CD14-positive monocyte (primary cell): ENCODE data around the gene IGBP1. TPM values are rescaled to one million over a fixed set of nuclear protein-coding genes. Genes with fewer than 3 reads are reported as not detected.

Experiments used
- DNase-seq, 3 donors: peaks; one replicate each; pipeline ENCODE4 v3.0.0-alpha.2; 2011 to 2022
- H2AFZ ChIP-seq: 2 replicates; pipeline ENCODE4 v1.6.0; 2012; ENCODE audit warnings: mild to moderate bottlenecking, low read depth, low read length, inconsistent platforms; ENCODE audit not compliant: insufficient read depth, poor library complexity, severe bottlenecking
- H3K27ac ChIP-seq, 2 donors: 1 replicate in 1 of 2; 2 replicates in 1 of 2; pipeline ENCODE4 v1.5.1; 2012 to 2013; ENCODE audit warnings: low read length in 2 of 2, control low read depth in 1 of 2, inconsistent platforms in 1 of 2, low read depth in 1 of 2, mild to moderate bottlenecking in 1 of 2
- H3K27me3 ChIP-seq, 2 donors: one replicate each; pipeline versions ENCODE4 v1.6.0 to v1.6.1; 2011 to 2013; ENCODE audit warnings: low read length in 2 of 2; ENCODE audit not compliant: control insufficient read depth in 2 of 2, insufficient read depth in 2 of 2
- H3K36me3 ChIP-seq, 2 donors: replicated peaks in 1 of 2; 1 replicate in 1 of 2; 2 replicates in 1 of 2; pipeline versions ENCODE4 v1.5.1 to v1.6.1; 2012 to 2013; ENCODE audit warnings: low read length in 2 of 2, control low read depth in 1 of 2, inconsistent platforms in 1 of 2, mild to moderate bottlenecking in 1 of 2; ENCODE audit not compliant: insufficient read depth in 2 of 2, control insufficient read depth in 1 of 2
- H3K4me1 ChIP-seq, 2 donors: 1 replicate in 1 of 2; 2 replicates in 1 of 2; pipeline versions ENCODE4 v1.5.1 to v1.6.1; 2012 to 2013; ENCODE audit warnings: low read length in 2 of 2, control low read depth in 1 of 2, inconsistent platforms in 1 of 2, mild to moderate bottlenecking in 1 of 2, moderate library complexity in 1 of 2; ENCODE audit not compliant: insufficient read depth in 2 of 2, control insufficient read depth in 1 of 2
- H3K4me2 ChIP-seq: replicated peaks from 2 replicates; pipeline ENCODE3; 2012; ENCODE audit warnings: low read length, moderate library complexity, mild to moderate bottlenecking; ENCODE audit not compliant: poor library complexity, severe bottlenecking; ENCODE audit errors: extremely low read depth
- H3K4me3 ChIP-seq, 3 experiments: fragments of 200-600 bp in 1 of 3; sonication (generic) in 1 of 3; replicated peaks in 1 of 3; 1 replicate in 2 of 3; 2 replicates in 1 of 3; pipeline ENCODE4 v1.5.1; 2011 to 2013; ENCODE audit warnings: low read length in 3 of 3, mild to moderate bottlenecking in 3 of 3, control low read depth in 2 of 3, low read depth in 2 of 3, inconsistent platforms in 1 of 3, moderate library complexity in 1 of 3
- H3K79me2 ChIP-seq: 2 replicates; pipeline ENCODE4 v1.6.0; 2012; ENCODE audit warnings: mild to moderate bottlenecking, control low read depth, inconsistent platforms, low read length, moderate library complexity; ENCODE audit not compliant: insufficient read depth
- H3K9ac ChIP-seq: 2 replicates; pipeline ENCODE4 v1.6.0; 2017; ENCODE audit warnings: low read length, mild to moderate bottlenecking; ENCODE audit not compliant: insufficient read depth, poor library complexity, severe bottlenecking
- H3K9me3 ChIP-seq, 2 donors: replicated peaks in 1 of 2; 1 replicate in 1 of 2; 2 replicates in 1 of 2; pipeline versions ENCODE4 v1.5.1 to v1.6.1; 2012 to 2013; ENCODE audit warnings: low read length in 2 of 2, control low read depth in 1 of 2; ENCODE audit not compliant: control insufficient read depth in 1 of 2, insufficient read depth in 1 of 2
- H4K20me1 ChIP-seq: 2 replicates; pipeline ENCODE4 v1.6.0; 2012; ENCODE audit warnings: mild to moderate bottlenecking, low read length, control low read depth, moderate library complexity; ENCODE audit not compliant: insufficient read depth
- H3K27ac Mint-ChIP-seq, 7 donors: one replicate each; pipeline ENCODE4 v1.8.0; 2020; ENCODE audit warnings: mild to moderate bottlenecking in 7 of 7, mixed read lengths in 7 of 7, moderate library complexity in 6 of 7, inconsistent platforms in 2 of 7
- H3K27me3 Mint-ChIP-seq, 3 donors: one replicate each; pipeline ENCODE4 v1.8.0; 2021 to 2022; ENCODE audit warnings: low read depth in 3 of 3, mild to moderate bottlenecking in 3 of 3, mixed read lengths in 3 of 3, moderate library complexity in 3 of 3, inconsistent platforms in 1 of 3
- H3K36me3 Mint-ChIP-seq, 2 donors: one replicate each; pipeline ENCODE4 v1.8.0; 2020; ENCODE audit warnings: mixed read lengths in 2 of 2, inconsistent platforms in 1 of 2, mild to moderate bottlenecking in 1 of 2
- H3K4me1 Mint-ChIP-seq: one replicate; pipeline ENCODE4 v1.8.0; 2020; ENCODE audit warnings: mild to moderate bottlenecking, mixed read lengths
- H3K4me3 Mint-ChIP-seq, 2 donors: one replicate each; pipeline ENCODE4 v1.8.0; 2020; ENCODE audit warnings: mild to moderate bottlenecking in 2 of 2, mixed read lengths in 2 of 2, moderate library complexity in 1 of 2
- H3K9me3 Mint-ChIP-seq, 7 donors: one replicate each; pipeline ENCODE4 v1.8.0; 2020 to 2022; ENCODE audit warnings: mixed read lengths in 7 of 7, mild to moderate bottlenecking in 6 of 7, moderate library complexity in 6 of 7, inconsistent platforms in 2 of 7
- WGBS: methylation state at CpG from one replicate; pipeline ENCODE4 v1.1.5; 2013; ENCODE audit warnings: missing lambda C conversion rate; ENCODE audit not compliant: insufficient coverage; 5-methylcytosine and 5-hydroxymethylcytosine counted together
- intact Hi-C, 2 donors: fragments of 100-400 bp; cut with micrococcal nuclease; formaldehyde crosslinking; loops; one replicate each; pipeline versions ENCODE4 v1.15.0 to v1.15.1; 2023
- polyA minus RNA-seq: library from RNA; depleted of rRNA, polyadenylated mRNA; stranded (reverse); fragments of >200 nt; gene quantifications from 2 replicates; pipeline ENCODE4 v1.2.3, GENCODE V29; 2012
- polyA plus RNA-seq, 3 donors: library from polyadenylated mRNA; depleted of rRNA in 1 of 3; unstranded in 2 of 3; stranded (reverse) in 1 of 3; fragments of 300-500 nt in 2 of 3; fragments of >200 nt in 1 of 3; fragmentation: Illumina TruSeq in 2 of 3; gene quantifications; 1 replicate in 2 of 3; 2 replicates in 1 of 3; pipeline ENCODE4 v1.2.3, GENCODE V29; 2012 to 2021
- total RNA-seq, 12 experiments: library from RNA in 1 of 12; stranded (reverse) in 1 of 12; fragments of 120-200 nt in 1 of 12; gene quantifications; one replicate each; pipeline ENCODE4 v1.2.4 and lab custom pipeline; 2013 to 2026; ENCODE audit warnings: mixed read lengths in 6 of 12, inconsistent platforms in 1 of 12
- TF ChIP-seq, protein P1 (sequence below): fragments of 200-600 bp; IDR thresholded peaks from one replicate; pipeline ENCODE4 v1.8.0; 2022; ENCODE audit warnings: antibody characterized with exemption, mild to moderate bottlenecking

The IGBP1 gene
- total RNA-seq (2013), result 133 TPM
- polyA plus RNA-seq (10 to 100 TPM; 55.7 to 60.4 (median 56.8) TPM), polyA minus RNA-seq (39.3 and 61.2 TPM in 2 replicates), total RNA-seq (lab: John Stamatoyannopoulos, UW) (23.4 to 96.2 (median 72.0) reads per million in 11 experiments)

DNA sequence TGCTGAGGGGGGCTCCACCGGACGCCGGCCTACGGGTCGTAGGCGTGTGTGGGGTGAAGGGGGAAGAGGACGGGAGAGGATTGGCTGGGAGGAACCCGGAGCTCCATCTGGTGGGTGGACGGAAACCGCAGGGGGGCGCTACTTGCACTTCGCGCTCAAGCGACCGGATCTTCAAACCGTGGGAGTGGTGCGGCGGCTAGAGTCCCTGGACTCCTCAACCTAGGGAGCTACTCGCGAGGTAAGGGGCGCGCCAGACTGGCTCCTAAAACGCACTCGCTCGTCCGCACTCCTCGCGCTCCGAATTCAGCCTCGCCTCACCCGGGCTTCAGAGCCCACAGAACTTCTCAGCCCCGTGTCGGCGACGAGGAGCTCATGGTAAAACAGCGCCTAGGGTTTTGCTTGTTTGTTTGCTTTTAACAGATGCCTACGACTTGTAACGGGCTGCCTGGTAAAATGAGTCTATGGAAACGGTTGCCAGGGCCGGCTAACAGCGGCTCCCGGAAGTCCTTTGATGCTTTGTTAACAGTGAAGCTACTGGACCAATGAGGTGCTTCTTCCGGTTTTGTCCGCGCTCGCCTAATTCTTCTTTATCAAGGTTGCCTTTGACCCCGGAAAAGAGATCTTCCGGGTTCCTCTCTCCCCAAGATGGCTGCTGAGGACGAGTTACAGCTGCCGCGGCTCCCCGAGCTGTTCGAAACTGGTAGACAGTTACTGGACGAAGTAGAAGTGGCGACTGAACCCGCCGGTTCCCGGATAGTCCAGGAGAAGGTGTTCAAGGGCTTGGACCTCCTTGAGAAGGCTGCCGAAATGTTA is at the start of gene IGBP1:
Gene IGBP1, plus strand, starts transcription at position 145 of the 813 bp plus-strand sequence. Its CDS starts 501 bp downstream, at position 646.
- Histone ChIP-seq H3K9ac (peak within 1 kb of the TSS; percentile 79), H3K4me3 (peak within 1 kb of the TSS; percentile 86 to 92 (median 88)), H3K36me3 (peaks cover 3 to 24% of the 10 kb centered on the region in 2 donors), H3K27ac (peak within 1 kb of the TSS; percentile 93 to 94), H3K4me1 (peaks cover 17 to 26% of the 10 kb centered on the region in 2 donors), H2AFZ (peak within 1 kb of the TSS; percentile 91), H3K27me3 (no peaks in the 10 kb centered on the region), H4K20me1 (no peaks in the 10 kb centered on the region), H3K9me3 (no peaks in the 10 kb centered on the region), H3K79me2 (peaks cover 30% of the 10 kb centered on the region), H3K4me2 (peak within 1 kb of the TSS; percentile 79)
- peaks cover 7 to 9% of the 10 kb centered on the region in 2 donors for H3K36me3 Mint-ChIP-seq
- peaks cover 0 to 7% (median 0%) of the 10 kb centered on the region in 7 donors for H3K9me3 Mint-ChIP-seq
- H3K27ac Mint-ChIP-seq, result peak within 1 kb of the TSS; percentile 95 to 99 (median 97)
- peaks cover 15% of the 10 kb centered on the region for H3K4me1 Mint-ChIP-seq
- H3K4me3 Mint-ChIP-seq, result peak within 1 kb of the TSS; percentile 92 to 97
- intact Hi-C loops, result loop anchor here (2.0 to 10.0 kb wide), 3 partner anchors 154 to 1051 kb away; partner anchors contain the start of gene PDZD11 (in 2 of the 2)
- TF ChIP-seq, protein P1, sequence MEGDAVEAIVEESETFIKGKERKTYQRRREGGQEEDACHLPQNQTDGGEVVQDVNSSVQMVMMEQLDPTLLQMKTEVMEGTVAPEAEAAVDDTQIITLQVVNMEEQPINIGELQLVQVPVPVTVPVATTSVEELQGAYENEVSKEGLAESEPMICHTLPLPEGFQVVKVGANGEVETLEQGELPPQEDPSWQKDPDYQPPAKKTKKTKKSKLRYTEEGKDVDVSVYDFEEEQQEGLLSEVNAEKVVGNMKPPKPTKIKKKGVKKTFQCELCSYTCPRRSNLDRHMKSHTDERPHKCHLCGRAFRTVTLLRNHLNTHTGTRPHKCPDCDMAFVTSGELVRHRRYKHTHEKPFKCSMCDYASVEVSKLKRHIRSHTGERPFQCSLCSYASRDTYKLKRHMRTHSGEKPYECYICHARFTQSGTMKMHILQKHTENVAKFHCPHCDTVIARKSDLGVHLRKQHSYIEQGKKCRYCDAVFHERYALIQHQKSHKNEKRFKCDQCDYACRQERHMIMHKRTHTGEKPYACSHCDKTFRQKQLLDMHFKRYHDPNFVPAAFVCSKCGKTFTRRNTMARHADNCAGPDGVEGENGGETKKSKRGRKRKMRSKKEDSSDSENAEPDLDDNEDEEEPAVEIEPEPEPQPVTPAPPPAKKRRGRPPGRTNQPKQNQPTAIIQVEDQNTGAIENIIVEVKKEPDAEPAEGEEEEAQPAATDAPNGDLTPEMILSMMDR, result peak; percentile 68
- 0% methylated on average over 33 of the region's 59 CpGs for WGBS
- DNase-seq, result peak; percentile 80 to 91 (median 87)
- peaks cover 0 to 4% (median 3%) of the 10 kb centered on the region in 3 donors for H3K27me3 Mint-ChIP-seq

DNA sequence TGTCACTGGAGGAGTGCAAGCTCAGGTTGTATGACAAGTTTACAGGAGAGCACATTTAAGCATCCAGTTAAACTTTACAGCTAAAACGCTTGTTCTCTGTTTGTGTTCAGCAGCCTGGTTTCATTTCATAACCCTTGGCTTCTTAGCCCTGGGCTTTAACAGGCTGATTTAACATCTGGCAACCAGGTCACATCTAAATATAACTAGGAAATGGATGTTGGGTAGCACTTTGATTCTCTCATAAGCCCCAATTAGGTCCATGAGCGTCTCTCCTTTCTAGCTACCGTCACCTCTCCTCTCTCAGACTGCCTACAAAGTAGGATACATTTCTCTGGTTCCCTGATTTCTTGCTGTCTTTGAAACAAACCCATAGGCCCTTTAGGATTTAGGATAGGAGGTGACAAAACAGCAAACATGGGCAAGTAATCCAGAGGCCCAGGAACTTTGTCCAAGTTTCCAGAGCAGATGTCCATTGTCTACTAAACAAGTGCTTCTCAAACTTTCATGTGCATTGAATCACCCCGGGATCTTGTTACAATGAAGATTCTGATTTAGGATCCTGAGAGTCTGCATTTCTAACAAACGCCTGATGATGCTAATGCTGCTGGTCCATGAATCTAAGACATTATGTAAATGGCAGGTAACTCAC is 48.5 kb upstream of the IGBP1 start:
- H3K9ac ChIP-seq, result no peak overlapping the region
- no peaks in the 10 kb centered on the region for H3K27me3 ChIP-seq
- no peaks in the 10 kb centered on the region for H3K79me2 ChIP-seq
- H3K27me3 Mint-ChIP-seq, result peaks cover 3 to 5% (median 4%) of the 10 kb centered on the region in 3 donors
- H3K4me1 Mint-ChIP-seq, result no peaks in the 10 kb centered on the region
- H2AFZ ChIP-seq, result no peak overlapping the region
- no peak overlapping the region for H3K4me3 Mint-ChIP-seq
- DNase-seq, result no peak
- H3K27ac Mint-ChIP-seq, result no peak overlapping the region
- H3K36me3 ChIP-seq, result no peaks in the 10 kb centered on the region
- H3K4me3 ChIP-seq, result no peak overlapping the region
- H4K20me1 ChIP-seq, result no peaks in the 10 kb centered on the region
- no peak overlapping the region for H3K4me2 ChIP-seq
- H3K4me1 ChIP-seq, result no peaks in the 10 kb centered on the region
- H3K9me3 ChIP-seq, result no peaks in the 10 kb centered on the region
- TF ChIP-seq, protein P1, result no peak
- H3K27ac ChIP-seq, result no peak overlapping the region
- H3K9me3 Mint-ChIP-seq, result no peaks in the 10 kb centered on the region
- intact Hi-C loops, result no loop called here
- WGBS, result no CpG with 5 or more reads among the region's 5 CpGs
- H3K36me3 Mint-ChIP-seq, result no peaks in the 10 kb centered on the region
